NCI-H2107 (cell line): ENCODE data around the gene MEF2C.

Source experiments
- DNase-seq: peaks from one replicate; lab custom pipeline; 2025; lab: John Stamatoyannopoulos, UW

The MEF2C gene

DNA sequence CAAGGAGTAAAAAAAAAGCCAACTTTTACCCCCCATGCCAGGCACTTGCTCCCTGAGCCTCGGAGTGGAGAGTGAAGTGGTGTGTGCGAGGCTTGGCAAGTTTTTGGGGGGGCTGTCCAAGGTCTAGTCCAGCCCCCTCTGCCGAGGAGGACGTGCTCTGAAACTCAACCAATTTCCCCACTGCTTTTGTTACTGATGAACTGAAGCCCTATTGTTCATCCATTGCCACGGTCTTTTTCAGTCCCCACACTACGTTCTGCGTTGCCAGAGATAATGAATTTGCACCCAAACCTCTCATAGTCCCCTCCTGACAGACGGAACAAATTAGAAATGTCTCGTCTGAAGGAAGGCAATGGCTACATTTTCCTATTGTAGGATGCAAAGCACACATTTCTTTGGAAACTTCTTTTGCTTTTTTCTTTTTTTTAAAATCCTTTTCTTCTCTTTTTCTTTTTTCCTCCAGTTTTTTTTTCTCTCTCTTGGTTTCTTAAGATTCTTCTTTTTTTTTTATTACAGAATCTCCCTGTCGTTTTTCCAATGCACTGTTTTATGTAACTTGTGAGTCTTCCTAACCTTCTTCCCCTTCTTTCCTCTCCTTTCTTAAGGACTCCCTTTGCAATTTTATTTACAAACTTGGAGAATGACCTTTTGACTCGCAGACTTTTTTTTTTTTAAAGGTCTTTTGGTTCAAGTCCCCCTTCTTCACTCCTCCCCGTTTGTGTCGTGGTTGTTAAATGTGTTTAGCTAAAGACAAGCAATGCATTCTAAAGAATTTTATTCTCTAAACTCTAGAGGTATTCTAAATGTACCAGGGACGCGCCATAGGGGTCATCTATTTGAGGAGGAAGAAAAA lies 209.5 kb downstream of the MEF2C start:
- DNase-seq = no peak

DNA sequence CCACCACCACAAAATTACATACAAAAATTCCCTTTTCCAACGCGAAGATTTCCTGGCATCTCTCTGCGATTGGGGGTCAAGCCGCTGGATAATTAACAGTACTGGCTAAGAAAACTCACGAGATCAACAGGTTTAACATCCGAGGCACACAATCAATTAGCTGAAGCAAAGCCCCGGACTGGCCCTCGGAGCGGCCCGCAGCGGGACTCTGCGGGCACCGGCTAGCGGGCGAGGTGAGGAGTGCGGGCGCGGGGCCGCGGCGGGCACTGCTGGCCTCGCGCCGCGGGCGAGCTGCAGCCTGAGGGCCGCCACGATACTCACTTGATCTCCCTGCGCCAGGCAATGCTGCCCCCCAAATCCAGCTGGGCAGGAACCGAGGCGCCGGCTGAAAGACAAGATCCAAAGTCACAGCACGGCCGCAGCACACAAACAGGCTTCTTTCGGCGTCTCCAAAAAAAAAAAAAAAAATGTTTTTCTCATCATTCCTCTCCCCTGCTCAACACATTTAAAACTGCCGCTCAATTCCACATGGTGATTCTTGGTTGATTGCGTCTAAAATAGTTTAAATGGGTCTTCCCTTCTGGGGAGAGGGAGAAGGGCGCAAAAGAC lies 210.2 kb downstream of the MEF2C start:
- no peak for DNase-seq

DNA sequence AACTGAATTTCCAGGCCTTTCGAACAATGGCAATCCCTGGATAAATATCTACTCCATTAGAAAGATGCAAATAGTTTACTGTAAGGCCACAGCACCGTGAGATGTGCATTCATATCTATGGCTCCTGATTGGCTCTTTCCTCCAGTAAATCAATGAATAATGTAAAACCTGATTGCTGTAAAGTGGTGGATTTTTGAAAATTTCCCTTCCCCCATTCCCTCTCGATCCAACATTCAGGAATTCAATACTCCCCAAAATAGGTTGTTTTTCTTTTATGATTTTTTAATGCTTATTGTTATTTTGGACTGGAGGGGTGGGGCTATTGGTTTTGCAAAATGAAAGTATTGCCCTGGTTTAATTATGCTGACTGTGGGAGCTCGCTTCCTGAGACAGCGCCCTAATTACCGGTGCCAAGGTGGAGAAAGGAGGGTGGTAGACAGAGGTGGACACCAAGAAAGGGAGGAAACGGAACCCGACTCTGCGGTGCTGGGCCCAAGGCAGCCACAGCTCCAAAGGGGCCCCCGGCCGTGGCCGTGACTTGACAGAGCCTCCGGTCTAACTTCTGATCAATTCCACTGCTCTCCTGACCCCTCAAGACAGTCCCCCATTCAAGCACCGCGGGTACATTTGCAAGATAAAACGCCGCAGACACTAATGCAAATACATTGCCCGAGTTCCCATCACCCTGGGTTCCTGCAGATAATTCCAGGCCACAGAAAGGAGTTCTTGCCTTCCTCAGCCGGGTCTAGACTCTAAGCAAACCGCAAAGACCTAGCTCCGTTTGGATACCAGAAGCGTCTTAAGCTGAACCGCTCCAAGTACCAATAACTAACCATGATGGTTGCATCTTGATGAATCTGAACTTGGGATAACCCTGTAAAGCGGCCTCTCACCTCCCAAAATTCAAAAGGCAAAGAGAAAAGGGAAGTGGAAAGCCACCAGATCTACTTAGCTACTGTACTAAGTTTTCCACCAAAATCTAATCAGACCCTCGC lies 211.2 kb downstream of the MEF2C start:
- DNase-seq = no peak

DNA sequence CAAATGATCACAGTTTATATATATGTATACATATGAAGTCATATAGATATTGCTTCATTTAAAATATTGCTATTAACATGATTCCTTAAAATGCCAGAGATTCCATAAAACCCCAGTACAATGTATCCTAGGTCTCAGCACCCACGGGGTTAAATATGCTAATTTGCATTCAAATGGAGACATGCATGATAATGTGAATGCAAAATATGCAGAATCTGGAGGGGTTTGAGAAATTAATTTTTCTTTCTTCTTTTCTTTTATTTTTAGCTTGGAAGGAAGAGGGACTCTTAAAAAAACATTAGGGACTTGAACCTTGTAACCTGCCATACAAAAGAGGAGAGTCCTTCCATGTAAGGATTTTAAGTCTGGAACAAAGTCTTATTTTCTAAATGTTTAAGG lies 211.9 kb downstream of the MEF2C start:
- DNase-seq = no peak

DNA sequence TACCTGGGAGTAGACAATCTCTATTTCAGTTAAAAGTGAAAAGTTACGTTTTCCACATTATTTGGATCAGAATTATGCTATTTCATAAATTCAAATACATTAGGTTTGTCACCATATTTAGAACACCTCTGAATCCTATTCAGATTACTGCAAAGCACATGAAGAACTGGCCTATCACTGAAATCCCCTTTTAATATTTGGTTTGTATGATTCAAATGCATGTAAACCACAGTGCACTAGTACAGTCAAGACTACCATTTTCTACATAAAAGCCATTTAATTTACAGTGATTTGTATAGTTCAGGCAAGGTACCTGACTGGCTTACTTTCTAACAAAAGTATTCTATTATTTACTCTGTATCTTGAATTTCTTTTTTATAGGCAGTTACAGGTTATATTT lies 212.5 kb downstream of the MEF2C start:
- no peak for DNase-seq

DNA sequence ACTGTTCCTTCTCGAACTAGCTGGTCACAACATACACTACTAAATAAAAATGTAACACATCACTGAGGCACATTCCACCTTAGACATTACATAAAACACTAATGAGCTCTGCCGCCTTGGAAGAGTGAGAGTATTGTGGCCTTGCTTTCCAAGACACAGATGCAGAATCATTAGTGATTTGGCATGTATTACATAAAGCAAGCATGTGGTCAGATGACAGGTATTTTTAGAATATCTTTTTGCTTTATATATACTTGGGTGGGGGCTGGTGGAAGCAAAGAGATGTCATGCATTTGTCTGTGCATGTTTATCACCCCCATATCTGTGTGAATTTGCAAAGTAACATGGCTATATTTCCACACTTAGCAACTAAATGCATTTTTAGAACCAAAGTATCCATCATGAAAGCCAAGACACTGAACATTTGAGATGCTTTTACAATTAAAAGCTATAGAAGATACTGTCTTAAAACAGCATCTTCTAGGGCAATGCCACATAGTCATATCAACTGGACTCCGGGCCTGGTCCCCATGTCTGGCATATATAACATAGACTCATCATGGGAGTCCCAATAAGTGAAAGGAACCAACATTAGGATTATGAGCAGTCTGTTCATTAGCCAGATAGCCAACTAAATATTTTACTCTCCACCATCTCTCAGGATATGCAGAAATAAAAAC lies 213.5 kb downstream of the MEF2C start:
- no peak for DNase-seq

DNA sequence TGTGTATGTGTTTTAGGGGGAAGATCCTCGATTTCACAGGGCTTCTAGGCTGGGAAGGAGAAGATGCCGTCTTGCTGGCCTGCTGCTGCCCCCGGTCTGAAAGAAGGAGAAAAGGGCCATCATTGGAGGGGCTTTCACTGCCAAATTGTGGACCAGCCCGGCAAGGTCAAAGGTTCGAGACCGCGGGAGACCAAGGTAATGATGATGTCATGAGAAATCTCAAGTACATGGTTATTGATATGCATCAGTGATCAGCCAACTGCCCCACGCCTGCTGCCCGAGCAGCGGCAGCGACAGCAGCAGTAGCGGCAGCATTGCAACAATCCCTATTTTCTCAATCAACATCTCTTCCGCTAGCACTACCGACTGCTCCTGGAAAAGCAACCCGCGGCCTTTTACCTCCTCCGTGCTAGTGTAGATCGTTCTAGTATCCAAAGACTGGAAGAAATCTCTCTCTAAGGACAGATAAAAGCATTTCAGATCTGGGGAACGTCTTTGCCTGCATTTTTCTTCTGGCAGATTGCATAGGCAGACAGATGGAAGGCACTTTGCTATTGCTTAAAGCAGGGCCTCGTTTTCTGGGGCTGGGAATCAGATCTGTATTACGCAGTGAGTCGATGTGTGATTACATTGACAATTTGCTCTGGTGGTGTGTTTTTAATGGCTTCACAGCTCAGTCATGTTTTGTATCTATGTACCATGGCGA lies 215.3 kb downstream of the MEF2C start:
- DNase-seq = no peak
